GM21529 (cell line): ENCODE data around the gene RNF175.

Experiments
- ATAC-seq: cut with Tn5 transposase; IDR thresholded peaks from one replicate; pipeline ENCODE4 v1.9.1; 2021; ENCODE audit not compliant: unreplicated experiment

Gene RNF175

GRCh38 chr4:153759407-153760316 lies at the start of gene RNF175:
TSS of gene RNF175 (minus strand) at chr4:153760024. CDS start at chr4:153759862, 162 bp downstream.
- ATAC-seq = no peak

- no peak for ATAC-seq
These were observed 49.5 kb upstream of the RNF175 start for GRCh38 chr4:153809307-153809706.

GRCh38 chr4:153808175-153808574 lies 48.4 kb upstream of the RNF175 start:
- no peak for ATAC-seq

GRCh38 chr4:153806073-153806472 lies 46.2 kb upstream of the RNF175 start:
- ATAC-seq = no peak

GRCh38 chr4:153804722-153805121 lies 44.9 kb upstream of the RNF175 start:
- ATAC-seq = no peak

GRCh38 chr4:153799694-153800074 lies 39.9 kb upstream of the RNF175 start:
- ATAC-seq = no peak

- ATAC-seq = no peak
These were observed 39.3 kb upstream of the RNF175 start for GRCh38 chr4:153798901-153799693.

- ATAC-seq = no peak
These were observed 38.6 kb upstream of the RNF175 start for GRCh38 chr4:153798420-153798819.

GRCh38 chr4:153794006-153794405 lies 34.2 kb upstream of the RNF175 start:
- ATAC-seq = no peak

- ATAC-seq = no peak
These were observed 32.9 kb upstream of the RNF175 start for GRCh38 chr4:153792618-153793247.

GRCh38 chr4:153791746-153792617 lies 32.2 kb upstream of the RNF175 start:
- ATAC-seq = no peak

- no peak for ATAC-seq
These were observed 31.2 kb upstream of the RNF175 start for GRCh38 chr4:153790962-153791551.

- no peak for ATAC-seq
These were observed 30.7 kb upstream of the RNF175 start for GRCh38 chr4:153790500-153790865.

GRCh38 chr4:153789741-153790499 lies 30.1 kb upstream of the RNF175 start:
- no peak for ATAC-seq

- no peak for ATAC-seq
These were observed 28.8 kb upstream of the RNF175 start, which contains the start of gene SFRP2 for GRCh38 chr4:153788413-153789276. TSS of gene SFRP2 (minus strand) at chr4:153789083. CDS start at chr4:153788835, 248 bp downstream.

GRCh38 chr4:153788051-153788412 lies 28.2 kb upstream of the RNF175 start:
- ATAC-seq = no peak

GRCh38 chr4:153787575-153787974 lies 27.8 kb upstream of the RNF175 start:
- ATAC-seq = no peak

GRCh38 chr4:153787061-153787560 lies 27.3 kb upstream of the RNF175 start:
- ATAC-seq = no peak
